Ovary (tissue), 3 donors: ENCODE measurements around the gene TMIGD3.

ENCODE experiments used
- CTCF ChIP-seq, 3 donors: fragments of 450-650 bp in 2 of 3; fragments of 200-600 bp in 1 of 3; IDR thresholded peaks; one replicate each; pipeline versions ENCODE4 v1.5.1 to v1.8.0; 2016 to 2022; ENCODE audit warnings: antibody characterized with exemption in 3 of 3, mild to moderate bottlenecking in 1 of 3
- POLR2A ChIP-seq: fragments of 450-650 bp; IDR thresholded peaks from one replicate; pipeline ENCODE4 v1.6.1; 2017; ENCODE audit warnings: antibody characterized with exemption, mild to moderate bottlenecking, moderate library complexity
- donor health status: DM: no; HTN: no; CAD: no.

DNA sequence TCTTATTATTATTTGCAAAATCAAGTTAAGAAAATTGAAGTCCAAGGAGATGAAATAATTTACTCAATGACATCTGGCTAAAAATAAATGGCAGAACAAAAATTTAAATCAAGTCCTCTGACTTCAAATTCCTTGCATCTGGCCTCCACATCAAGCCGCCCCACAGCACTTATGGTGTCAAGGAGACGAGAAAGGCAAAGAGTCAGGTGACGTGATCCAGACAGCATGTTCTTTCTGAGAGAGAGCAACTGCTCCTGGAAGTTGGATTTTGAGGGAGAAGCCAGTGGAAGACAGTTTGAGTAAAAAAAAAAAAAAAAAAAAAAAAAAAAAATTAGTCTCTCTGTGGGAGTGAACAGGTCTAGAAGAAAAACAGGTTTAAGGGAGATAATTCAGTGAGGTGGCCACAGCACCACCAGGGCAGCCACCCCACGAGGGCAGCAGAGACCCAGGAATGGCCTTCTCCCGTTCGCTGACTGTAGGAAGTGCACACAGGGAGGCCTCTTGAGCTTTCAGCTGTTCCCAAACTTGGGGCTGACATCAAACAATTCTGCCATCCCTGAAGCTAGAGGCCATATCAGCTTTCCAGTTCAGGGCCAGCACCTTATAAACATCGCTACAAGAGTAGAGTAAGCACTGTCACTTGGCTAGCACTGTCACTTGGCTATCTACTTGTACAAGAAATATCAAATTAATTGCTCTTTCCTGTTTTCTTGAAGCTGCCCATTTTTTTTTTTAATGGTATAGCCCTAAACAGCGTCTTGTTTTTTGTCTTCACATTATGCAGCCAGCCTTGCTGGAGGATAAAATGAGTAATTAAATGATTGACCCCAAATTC lies 21.8 kb downstream of the TMIGD3 start:
- TF ChIP-seq CTCF (IDR thresholded peaks at IDR 0.05) (peak; percentile 52 to 64 (median 56)), POLR2A (no peak)
